HFF-Myc (cell line): ENCODE measurements around the gene ADGRF4.

Source experiments
- DNase-seq: peaks from one replicate; pipeline ENCODE4 v3.0.0-alpha.2; 2011; ENCODE audit warnings: low read depth; ENCODE audit errors: extremely low read depth
- H3K4me3 ChIP-seq: replicated peaks from 2 replicates; pipeline ENCODE4 v1.5.1; 2011; ENCODE audit warnings: low read depth, mild to moderate bottlenecking, control low read depth, low read length
- CTCF ChIP-seq: IDR thresholded peaks from 2 replicates; pipeline ENCODE4 v1.5.1; 2012; ENCODE audit warnings: mild to moderate bottlenecking, low read depth, low read length, control low read depth; ENCODE audit errors: missing control alignments

Gene ADGRF4

GRCh38 chr6:47698342-47698787, at the start of gene ADGRF4:
Gene ADGRF4 (plus strand): TSS chr6:47698580. CDS start chr6:47707246, 8,666 bp downstream.
- DNase-seq: no peak
- TF ChIP-seq CTCF: no peak
- no peak within 1 kb of the TSS for H3K4me3 ChIP-seq

- no peak for DNase-seq
- no peak for TF ChIP-seq CTCF
- H3K4me3 ChIP-seq: no peak overlapping the region
Observed at GRCh38 chr6:47650553-47651432, 47.6 kb upstream of the ADGRF4 start.

GRCh38 chr6:47651505-47651944, 46.9 kb upstream of the ADGRF4 start:
- no peak for TF ChIP-seq CTCF
- no peak overlapping the region for H3K4me3 ChIP-seq
- DNase-seq: no peak

GRCh38 chr6:47653706-47654105, 44.7 kb upstream of the ADGRF4 start:
- no peak overlapping the region for H3K4me3 ChIP-seq
- DNase-seq: no peak
- TF ChIP-seq CTCF: no peak

GRCh38 chr6:47654255-47654654, 44.1 kb upstream of the ADGRF4 start:
- TF ChIP-seq CTCF: no peak
- DNase-seq: no peak
- no peak overlapping the region for H3K4me3 ChIP-seq

GRCh38 chr6:47655719-47656595, 42.4 kb upstream of the ADGRF4 start:
- peak; percentile 26 for DNase-seq
- no peak overlapping the region for H3K4me3 ChIP-seq
- TF ChIP-seq CTCF: no peak
